K562 (cell line): ENCODE data around the gene CPA2. TPM values are rescaled to one million over a fixed set of nuclear protein-coding genes. Genes with fewer than 3 reads are reported as not detected.

ENCODE experiments used
- ATAC-seq: fragments of 200-7000 bp; cut with Tn5 transposase; 3 replicates; pipeline ENCODE4 v1.9.1; 2020; ENCODE audit warnings: moderate library complexity
- BruUV-seq: library from RNA; stranded (reverse); fragments of 400-500 nt; replicated peaks from 2 replicates; lab custom pipeline; 2021; lab: Mats Ljungman, UMichigan
- CTCF ChIA-PET: fragments of 300-600 bp; formaldehyde crosslinking; extraction: SDS; loops from one replicate; lab custom pipeline; 2021; ENCODE audit warnings: low intra/inter-chr PET ratio; lab: Yijun Ruan, JAX
- POLR2A ChIA-PET: fragments of 300-600, 350-650 bp; sonication (Branson Sonifier 250); formaldehyde crosslinking; extraction: SDS; loops from one replicate; lab custom pipeline; 2021; ENCODE audit warnings: antibody characterized with exemption, inconsistent platforms; lab: Yijun Ruan, JAX
- DNase-seq, 4 experiments: peaks; one replicate each; pipeline versions ENCODE4 v3.0.0 to v3.0.0-alpha.2; 2011 to 2018; ENCODE audit warnings: low spot score in 3 of 4, mixed read lengths in 3 of 4; ENCODE audit errors: extremely low read depth in 1 of 4
- FAIRE-seq: peaks from 2 replicates; lab custom pipeline; 2011; peaks lifted over from hg19 to GRCh38; lab: Jason Lieb, UNC
- H2AFZ ChIP-seq: 2 replicates; pipeline ENCODE4 v1.6.0; 2011; ENCODE audit warnings: low read depth, low read length, control low read depth, inconsistent platforms
- H3K27ac ChIP-seq: fragments of 200-600 bp; 3 replicates; pipeline ENCODE4 v1.8.0; 2011; ENCODE audit warnings: low read depth, mild to moderate bottlenecking, control low read depth, inconsistent platforms, low read length, moderate library complexity, mixed read lengths; ENCODE audit errors: extremely low read depth
- H3K27me3 ChIP-seq, 2 experiments: fragments of 300-600 bp in 1 of 2; 2 replicates in 1 of 2; 3 replicates in 1 of 2; pipeline versions ENCODE4 v1.6.0 to v1.8.0; 2011; ENCODE audit warnings: inconsistent platforms in 2 of 2, low read length in 2 of 2, mild to moderate bottlenecking in 1 of 2, mixed read lengths in 1 of 2, moderate library complexity in 1 of 2; ENCODE audit not compliant: control insufficient read depth in 2 of 2, insufficient read depth in 2 of 2
- H3K36me3 ChIP-seq: fragments of 300-600 bp; 3 replicates; pipeline ENCODE4 v1.8.0; 2011; ENCODE audit warnings: mild to moderate bottlenecking, low read length, inconsistent platforms; ENCODE audit not compliant: control insufficient read depth, insufficient read depth
- H3K4me1 ChIP-seq, 2 experiments: fragments of 200-600 bp in 1 of 2; replicated peaks in 1 of 2; 2 replicates in 1 of 2; 3 replicates in 1 of 2; pipeline versions ENCODE4 v1.5.1 to v1.8.0; 2011; ENCODE audit warnings: inconsistent platforms in 2 of 2, low read length in 2 of 2, mild to moderate bottlenecking in 1 of 2, mixed read lengths in 1 of 2, moderate library complexity in 1 of 2; ENCODE audit not compliant: control insufficient read depth in 2 of 2, insufficient read depth in 2 of 2
- H3K4me2 ChIP-seq: 2 replicates; pipeline ENCODE4 v1.6.1; 2011; ENCODE audit warnings: low read length, control low read depth, inconsistent platforms, mixed read lengths; ENCODE audit not compliant: insufficient read depth
- H3K4me3 ChIP-seq: fragments of 200-600 bp; sonication (generic), shearing (Covaris generic); 2 replicates; pipeline ENCODE4 v1.5.1; 2016; ENCODE audit warnings: control low read depth, inconsistent platforms
- H3K79me2 ChIP-seq: fragments of 200-600 bp; 3 replicates; pipeline ENCODE4 v1.8.0; 2011; ENCODE audit warnings: low read length, inconsistent platforms; ENCODE audit not compliant: control insufficient read depth, insufficient read depth
- H3K9ac ChIP-seq, 2 experiments: 2 replicates each; pipeline versions ENCODE4 v1.6.0 to v1.6.1; 2011; ENCODE audit warnings: low read depth in 2 of 2, low read length in 2 of 2, control low read depth in 1 of 2, inconsistent platforms in 1 of 2, mild to moderate bottlenecking in 1 of 2, mixed read lengths in 1 of 2; ENCODE audit not compliant: insufficient read depth in 1 of 2
- H3K9me1 ChIP-seq: one replicate; pipeline ENCODE4 v1.6.0; 2011; ENCODE audit warnings: inconsistent platforms, mild to moderate bottlenecking, low read length, moderate library complexity; ENCODE audit not compliant: control insufficient read depth, insufficient read depth
- H3K9me3 ChIP-seq: replicated peaks from 2 replicates; pipeline ENCODE4 v1.5.1; 2011; ENCODE audit warnings: low read depth, low read length, inconsistent platforms; ENCODE audit not compliant: control insufficient read depth, insufficient read depth
- H4K20me1 ChIP-seq: replicated peaks from 2 replicates; pipeline ENCODE4 v1.6.1; 2011; ENCODE audit warnings: low read length, inconsistent platforms, mixed read lengths; ENCODE audit not compliant: control insufficient read depth, insufficient read depth
- CBX8 ChIP-seq: fragments of 200-600 bp; sonication (generic); IDR thresholded peaks from 2 replicates; pipeline ENCODE4 v1.6.1; 2012; ENCODE audit warnings: borderline replicate concordance, mixed run types, low read depth, mild to moderate bottlenecking, moderate library complexity, mixed read lengths, low read length, control low read depth, inconsistent platforms; ENCODE audit not compliant: poor library complexity, severe bottlenecking; ENCODE audit errors: extremely low read depth
- EGR1 ChIP-seq: fragments of 450-650 bp; conservative IDR thresholded peaks from 2 replicates; pipeline ENCODE4 v1.6.1; 2017; ENCODE audit warnings: mild to moderate bottlenecking
- HMGXB4 ChIP-seq: sonication (generic); formaldehyde crosslinking; IDR thresholded peaks from 2 replicates; pipeline ENCODE4 v1.8.1; 2023; ENCODE audit warnings: mild to moderate bottlenecking, missing genetic modification reagents
- MTA2 ChIP-seq: fragments of 450-650 bp; IDR thresholded peaks from 2 replicates; pipeline ENCODE4 v1.6.1; 2016; ENCODE audit warnings: low read depth
- NCOA1 ChIP-seq: fragments of 450-650 bp; IDR thresholded peaks from 2 replicates; pipeline ENCODE4 v1.6.1; 2016; ENCODE audit warnings: low read depth
- POLR2AphosphoS5 ChIP-seq: IDR thresholded peaks from 2 replicates; pipeline ENCODE4 v1.6.1; 2011; ENCODE audit warnings: mild to moderate bottlenecking, low read depth, low read length, moderate library complexity; ENCODE audit not compliant: control insufficient read depth, insufficient read depth
- SMARCB1 ChIP-seq: IDR thresholded peaks from 2 replicates; pipeline ENCODE4 v1.6.1; 2011; ENCODE audit warnings: improper control_type of control experiment, low read depth; ENCODE audit not compliant: insufficient read length
- ZBTB12 ChIP-seq: fragments of 250-450 bp; sonication (Bioruptor Pico); IDR thresholded peaks from 2 replicates; pipeline ENCODE4 v1.4.0; 2020
- WGBS: fragments of 100-300 bp; shearing (Covaris generic); methylation state at CpG from one replicate; pipeline ENCODE4 v1.1.6; 2016; ENCODE audit warnings: low coverage, mixed read lengths; ENCODE audit not compliant: insufficient coverage; ENCODE audit errors: missing lambda C conversion rate; 5-methylcytosine and 5-hydroxymethylcytosine counted together
- in situ Hi-C: fragments of 300-500 bp; cut with MboI; formaldehyde crosslinking; loops from 4 replicates; pipeline ENCODE4 v1.15.0; 2018; ENCODE audit warnings: inconsistent platforms, mixed read lengths
- intact Hi-C: fragments of 100-400 bp; cut with micrococcal nuclease; formaldehyde crosslinking; loops from 2 replicates; pipeline ENCODE4 v1.14.2; 2022
- polyA plus RNA-seq, 8 experiments: library from polyadenylated mRNA; depleted of rRNA in 4 of 8; stranded (reverse) in 5 of 8; unstranded in 3 of 8; fragments of >200 nt; fragmentation: Nextera tagmentation in 2 of 8; fragmentation: Illumina TruSeq in 1 of 8; extraction: Ambion mirVana in 2 of 8; extraction: Trizol in 1 of 8; gene quantifications; 2 replicates each; pipeline versions ENCODE4 v1.2.1 to v1.2.3, GENCODE V29; 2011 to 2014; ENCODE audit warnings: inconsistent platforms in 1 of 8, missing spikeins in 1 of 8
- total RNA-seq, 7 experiments: library from RNA; depleted of rRNA in 6 of 7; stranded (reverse); fragments of >200 nt in 6 of 7; fragmentation: Illumina TruSeq in 2 of 7; extraction: Trizol in 2 of 7; gene quantifications; 2 replicates each; pipeline versions ENCODE4 v1.2.1 to v1.2.3, GENCODE V29; 2011 to 2021; ENCODE audit warnings: low replicate concordance in 1 of 7

Gene CPA2
- total and polyA plus RNA-seq, 9 of the 15 experiments (the other 6 are each of a cell fraction or from before 2014, with no cell fraction given) = 0.04 to 0.84 (median 0.09) TPM; not detected in 4

DNA sequence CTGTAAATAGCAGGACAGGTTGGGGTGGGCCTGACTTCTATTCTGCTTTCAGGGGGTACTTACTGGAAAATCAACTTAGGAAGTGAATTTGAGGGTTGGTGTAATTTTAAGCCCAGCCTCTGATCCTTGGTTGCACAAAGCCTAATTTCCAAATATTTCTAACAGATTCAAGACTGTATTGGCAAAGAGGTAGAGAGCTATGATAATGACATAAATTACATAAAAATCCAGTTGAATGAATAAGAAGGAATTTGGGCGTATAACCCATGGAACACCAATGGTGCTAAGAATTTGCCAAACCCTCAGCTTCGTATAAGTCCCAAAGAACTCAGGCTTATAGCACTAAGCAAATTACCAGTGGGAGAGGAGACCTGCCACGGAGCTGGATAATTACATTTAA, 38.2 kb downstream of the CPA2 start:
- peaks cover 0 to 2% of the 10 kb centered on the region in 2 experiments; a peak in 1 of 5 replicates for H3K4me1 ChIP-seq
- no peak for DNase-seq
- TF ChIP-seq HMGXB4 (CRISPR knock-in tag) (no peak), ZBTB12 (CRISPR knock-in tag) (no peak), SMARCB1 (no peak), EGR1 (no peak), NCOA1 (no peak), MTA2 (no peak), CBX8 (peak; percentile 36), POLR2AphosphoS5 (no peak)
- TF ChIP-seq, all 486 proteins: peak for 1
- H3K27me3 ChIP-seq = peaks cover 74 to 77% of the 10 kb centered on the region in 2 experiments
- no peak overlapping the region for H3K27ac ChIP-seq
- no peak for ATAC-seq
- no peaks in the 10 kb centered on the region for H3K9me1 ChIP-seq
- H2AFZ ChIP-seq = no peak overlapping the region
- H3K4me2 ChIP-seq = no peak overlapping the region
- no TSS peak for BruUV-seq
- no peaks in the 10 kb centered on the region for H3K79me2 ChIP-seq
- 3% methylated on average over 3 of the region's 3 CpGs for WGBS
- FAIRE-seq = no peak
- intact Hi-C loops = loop anchor here (5.0 kb wide), 1 partner anchor 233 kb away; the partner anchor contains the start of gene KLHDC10
- H4K20me1 ChIP-seq = no peaks in the 10 kb centered on the region
- in situ Hi-C loops = no loop called here
- no peaks in the 10 kb centered on the region for H3K9me3 ChIP-seq
- H3K36me3 ChIP-seq = no peaks in the 10 kb centered on the region
- no peak overlapping the region for H3K9ac ChIP-seq
- POLR2A ChIA-PET = interaction anchor here (0.7 to 0.9 kb wide), 4 partner anchors 10 to 115 kb away, joined by 3 to 7 read pairs (median 4); no protein-coding TSS in a partner anchor
- CTCF ChIA-PET = no interaction called here
- no peak overlapping the region for H3K4me3 ChIP-seq
